ENCODE measurements around the gene PSMB2.

DNA sequence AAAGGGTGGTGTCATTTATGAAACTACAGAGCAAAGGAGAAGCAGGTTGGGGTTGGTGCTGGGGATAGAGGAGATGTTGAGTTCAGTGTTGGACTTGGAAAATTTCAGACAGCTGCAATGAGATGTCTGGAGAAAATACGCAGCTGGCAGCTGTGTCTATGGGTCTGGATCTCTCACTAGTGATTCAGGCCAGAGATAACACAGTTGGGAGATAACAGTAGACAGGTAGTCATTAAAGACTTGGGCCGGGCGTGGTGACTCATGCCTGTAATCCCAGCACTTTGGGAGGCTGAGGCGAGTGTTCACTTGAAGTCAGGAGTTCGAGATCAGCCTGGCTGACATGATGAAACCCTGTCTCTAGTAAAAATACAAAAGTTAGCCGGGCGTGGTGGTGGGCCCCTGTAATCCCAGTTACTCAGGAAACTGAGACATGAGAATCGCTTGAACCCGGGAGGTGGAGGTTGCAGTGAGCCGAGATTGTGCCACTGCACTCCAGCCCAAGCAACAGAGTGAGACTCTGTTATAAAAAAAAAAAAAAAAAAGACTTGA lies 70.7 kb downstream of the PSMB2 start:
- TF ChIP-seq, protein P1, sequence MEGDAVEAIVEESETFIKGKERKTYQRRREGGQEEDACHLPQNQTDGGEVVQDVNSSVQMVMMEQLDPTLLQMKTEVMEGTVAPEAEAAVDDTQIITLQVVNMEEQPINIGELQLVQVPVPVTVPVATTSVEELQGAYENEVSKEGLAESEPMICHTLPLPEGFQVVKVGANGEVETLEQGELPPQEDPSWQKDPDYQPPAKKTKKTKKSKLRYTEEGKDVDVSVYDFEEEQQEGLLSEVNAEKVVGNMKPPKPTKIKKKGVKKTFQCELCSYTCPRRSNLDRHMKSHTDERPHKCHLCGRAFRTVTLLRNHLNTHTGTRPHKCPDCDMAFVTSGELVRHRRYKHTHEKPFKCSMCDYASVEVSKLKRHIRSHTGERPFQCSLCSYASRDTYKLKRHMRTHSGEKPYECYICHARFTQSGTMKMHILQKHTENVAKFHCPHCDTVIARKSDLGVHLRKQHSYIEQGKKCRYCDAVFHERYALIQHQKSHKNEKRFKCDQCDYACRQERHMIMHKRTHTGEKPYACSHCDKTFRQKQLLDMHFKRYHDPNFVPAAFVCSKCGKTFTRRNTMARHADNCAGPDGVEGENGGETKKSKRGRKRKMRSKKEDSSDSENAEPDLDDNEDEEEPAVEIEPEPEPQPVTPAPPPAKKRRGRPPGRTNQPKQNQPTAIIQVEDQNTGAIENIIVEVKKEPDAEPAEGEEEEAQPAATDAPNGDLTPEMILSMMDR (IDR thresholded peaks at IDR 0.05): no peak
- no peak for TF ChIP-seq POLR2AphosphoS5 (IDR thresholded peaks at IDR 0.05)
- TF ChIP-seq POLR2A (IDR thresholded peaks at IDR 0.05): no peak
